ENCODE measurements around the gene ZMIZ1. TPM values are rescaled to one million over a fixed set of nuclear protein-coding genes. Genes with fewer than 3 reads are reported as not detected.

Gene ZMIZ1
- total RNA-seq, 6 donors from 2014 or later, result 51.0 to 99.2 (median 91.8) TPM

- Histone ChIP-seq H3K4me1 (peaks cover 21 to 45% (median 32%) of the 10 kb centered on the region in 4 donors), H3K36me3 (no peaks in the 10 kb centered on the region), H3K9me3 (no peaks in the 10 kb centered on the region), H3K27me3 (no peaks in the 10 kb centered on the region), H3K4me3 (no peak overlapping the region), H3K27ac (no peak overlapping the region)
- peak in 1 of 2 donors; percentile 70 for DNase-seq
- TF ChIP-seq, protein P1, sequence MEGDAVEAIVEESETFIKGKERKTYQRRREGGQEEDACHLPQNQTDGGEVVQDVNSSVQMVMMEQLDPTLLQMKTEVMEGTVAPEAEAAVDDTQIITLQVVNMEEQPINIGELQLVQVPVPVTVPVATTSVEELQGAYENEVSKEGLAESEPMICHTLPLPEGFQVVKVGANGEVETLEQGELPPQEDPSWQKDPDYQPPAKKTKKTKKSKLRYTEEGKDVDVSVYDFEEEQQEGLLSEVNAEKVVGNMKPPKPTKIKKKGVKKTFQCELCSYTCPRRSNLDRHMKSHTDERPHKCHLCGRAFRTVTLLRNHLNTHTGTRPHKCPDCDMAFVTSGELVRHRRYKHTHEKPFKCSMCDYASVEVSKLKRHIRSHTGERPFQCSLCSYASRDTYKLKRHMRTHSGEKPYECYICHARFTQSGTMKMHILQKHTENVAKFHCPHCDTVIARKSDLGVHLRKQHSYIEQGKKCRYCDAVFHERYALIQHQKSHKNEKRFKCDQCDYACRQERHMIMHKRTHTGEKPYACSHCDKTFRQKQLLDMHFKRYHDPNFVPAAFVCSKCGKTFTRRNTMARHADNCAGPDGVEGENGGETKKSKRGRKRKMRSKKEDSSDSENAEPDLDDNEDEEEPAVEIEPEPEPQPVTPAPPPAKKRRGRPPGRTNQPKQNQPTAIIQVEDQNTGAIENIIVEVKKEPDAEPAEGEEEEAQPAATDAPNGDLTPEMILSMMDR (IDR thresholded peaks at IDR 0.05), result no peak
- TF ChIP-seq POLR2A (IDR thresholded peaks at IDR 0.05) (no peak), POLR2AphosphoS5 (IDR thresholded peaks at IDR 0.05) (no peak), EP300 (IDR thresholded peaks at IDR 0.05) (no peak)
- peak in 1 of 2 donors; percentile 1 for ATAC-seq (ENCODE audit: low FRiP score in 2 of 2)
- 74 to 76% methylated on average over 10 to 13 of the region's 13 CpGs for WGBS, 2 donors
Measured at GRCh38 chr10:79054203-79055099, 14.3 kb upstream of the ZMIZ1 start.

DNA sequence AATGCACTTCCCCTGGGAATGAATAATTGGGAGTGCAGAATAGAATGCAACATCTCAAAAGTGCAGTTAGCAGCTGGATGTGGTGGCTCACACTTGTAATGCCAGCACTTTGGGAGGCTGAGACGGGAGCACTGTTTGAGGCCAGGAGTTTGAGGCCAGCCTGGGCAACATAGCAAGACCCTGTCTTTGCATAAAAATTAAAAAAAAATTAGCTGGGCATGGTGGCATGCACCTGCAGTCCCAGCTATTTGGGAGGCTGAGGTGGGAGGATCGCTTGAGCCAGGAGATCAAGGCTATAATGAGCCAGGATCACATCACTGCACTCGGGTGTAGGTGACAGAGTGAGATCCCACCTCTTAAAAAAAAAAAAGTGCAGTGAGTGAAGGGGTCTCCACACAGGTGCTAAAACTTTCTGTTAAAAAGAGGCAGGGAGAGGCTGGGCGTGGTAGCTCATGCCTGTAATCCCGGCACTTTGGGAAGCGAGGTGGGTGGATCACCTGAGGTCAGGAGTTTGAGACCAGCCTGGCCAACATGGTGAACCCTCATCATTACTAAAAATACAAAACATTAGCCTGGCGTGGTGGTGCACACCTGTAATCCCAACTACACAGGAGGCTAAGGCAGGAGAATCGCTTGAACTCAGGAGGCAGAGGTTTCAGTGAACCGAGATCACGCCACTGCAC lies 13.5 kb upstream of the ZMIZ1 start:
- ATAC-seq (ENCODE audit: low FRiP score in 2 of 2), result no peak
- no peak for TF ChIP-seq POLR2AphosphoS5 (IDR thresholded peaks at IDR 0.05)
- no peak for TF ChIP-seq EP300 (IDR thresholded peaks at IDR 0.05)
- TF ChIP-seq, protein P1 (IDR thresholded peaks at IDR 0.05), result no peak
- TF ChIP-seq POLR2A (IDR thresholded peaks at IDR 0.05), result no peak
- 93 to 96% methylated on average over 10 of the region's 10 CpGs for WGBS, 2 donors
- H3K9me3 ChIP-seq, result no peaks in the 10 kb centered on the region
- no peak overlapping the region for H3K27ac ChIP-seq
- no peak overlapping the region for H3K4me3 ChIP-seq
- H3K36me3 ChIP-seq, result no peaks in the 10 kb centered on the region
- H3K27me3 ChIP-seq, result no peaks in the 10 kb centered on the region
- H3K4me1 ChIP-seq, result peaks cover 14 to 45% (median 32%) of the 10 kb centered on the region in 4 donors
- no peak for DNase-seq

- ATAC-seq (ENCODE audit: low FRiP score in 2 of 2), result no peak
- no peaks in the 10 kb centered on the region for H3K9me3 ChIP-seq
- 91 to 94% methylated on average over 4 of the region's 4 CpGs for WGBS, 2 donors
- no peaks in the 10 kb centered on the region for H3K27me3 ChIP-seq
- no peak overlapping the region for H3K27ac ChIP-seq
- TF ChIP-seq EP300 (IDR thresholded peaks at IDR 0.05) (no peak), POLR2A (IDR thresholded peaks at IDR 0.05) (no peak), POLR2AphosphoS5 (IDR thresholded peaks at IDR 0.05) (no peak)
- TF ChIP-seq, protein P1 (IDR thresholded peaks at IDR 0.05), result no peak
- no peak overlapping the region for H3K4me3 ChIP-seq
- peaks cover 12 to 43% (median 31%) of the 10 kb centered on the region in 4 donors for H3K4me1 ChIP-seq
- H3K36me3 ChIP-seq, result no peaks in the 10 kb centered on the region
- DNase-seq, result peak in 1 of 2 donors; percentile 11
Measured at GRCh38 chr10:79055892-79056291, 12.9 kb upstream of the ZMIZ1 start.

DNA sequence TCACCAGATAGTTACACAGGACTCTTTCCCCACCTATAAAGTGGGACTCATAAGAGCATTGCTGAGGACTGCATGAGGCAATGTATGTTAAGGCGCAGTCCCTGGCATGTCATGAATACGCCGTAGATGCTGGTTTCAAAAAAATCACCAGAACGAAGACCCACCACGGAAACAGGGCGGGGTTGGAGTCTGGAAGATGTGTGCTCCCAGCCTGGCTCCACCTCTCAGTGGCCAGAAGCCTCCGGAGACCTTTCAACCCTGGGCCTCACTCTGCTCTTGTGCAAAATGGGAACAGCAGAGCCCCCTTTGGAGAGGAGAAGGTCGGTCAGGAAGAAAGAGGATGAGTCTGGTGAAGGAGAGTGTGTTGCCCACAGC lies 12.4 kb upstream of the ZMIZ1 start:
- TF ChIP-seq POLR2A (IDR thresholded peaks at IDR 0.05) (no peak), POLR2AphosphoS5 (IDR thresholded peaks at IDR 0.05) (no peak), EP300 (IDR thresholded peaks at IDR 0.05) (no peak)
- TF ChIP-seq, protein P1 (IDR thresholded peaks at IDR 0.05), result no peak
- 91 to 97% methylated on average over 8 of the region's 8 CpGs for WGBS, 2 donors
- Histone ChIP-seq H3K36me3 (no peaks in the 10 kb centered on the region), H3K27ac (no peak overlapping the region), H3K4me1 (peaks cover 8 to 43% (median 29%) of the 10 kb centered on the region in 4 donors), H3K4me3 (no peak overlapping the region), H3K9me3 (no peaks in the 10 kb centered on the region), H3K27me3 (no peaks in the 10 kb centered on the region)
- DNase-seq (peak in 1 of 2 donors; percentile 8), ATAC-seq (ENCODE audit: low FRiP score in 2 of 2) (no peak)
